HG03064 (cell line): Measurements from ENCODE around the gene FBN1.

Experiments
- ATAC-seq: cut with Tn5 transposase; IDR thresholded peaks from one replicate; pipeline ENCODE4 v1.9.1; 2021; ENCODE audit warnings: low read depth; ENCODE audit not compliant: unreplicated experiment

The FBN1 gene

GRCh38 chr15:48558226-48558625 lies 87.3 kb downstream of the FBN1 start:
- no peak for ATAC-seq

- ATAC-seq, result no peak
Measured at GRCh38 chr15:48557335-48557734, 88.2 kb downstream of the FBN1 start.

- no peak for ATAC-seq
Measured at GRCh38 chr15:48556159-48556897, 89.2 kb downstream of the FBN1 start.

- no peak for ATAC-seq
Measured at GRCh38 chr15:48555241-48555881, 90.1 kb downstream of the FBN1 start.

- no peak for ATAC-seq
Measured at GRCh38 chr15:48554112-48554511, 91.4 kb downstream of the FBN1 start.

GRCh38 chr15:48553559-48553958 lies 92.0 kb downstream of the FBN1 start:
- ATAC-seq, result no peak

- ATAC-seq, result no peak
Measured at GRCh38 chr15:48550822-48551525, 94.5 kb downstream of the FBN1 start.

GRCh38 chr15:48548455-48548854 lies 97.1 kb downstream of the FBN1 start:
- no peak for ATAC-seq

- ATAC-seq, result no peak
Measured at GRCh38 chr15:48547286-48547685, 98.2 kb downstream of the FBN1 start.

- no peak for ATAC-seq
Measured at GRCh38 chr15:48546296-48546695, 99.2 kb downstream of the FBN1 start.

GRCh38 chr15:48544778-48545177 lies 100.7 kb downstream of the FBN1 start:
- no peak for ATAC-seq

GRCh38 chr15:48541341-48542278 lies 103.9 kb downstream of the FBN1 start:
- peak; percentile 84 for ATAC-seq

GRCh38 chr15:48540756-48541155 lies 104.8 kb downstream of the FBN1 start:
- ATAC-seq, result no peak

- ATAC-seq, result no peak
Measured at GRCh38 chr15:48538941-48539340, 106.6 kb downstream of the FBN1 start.

- ATAC-seq, result no peak
Measured at GRCh38 chr15:48537271-48538113, 108.0 kb downstream of the FBN1 start.

- ATAC-seq, result no peak
Measured at GRCh38 chr15:48536681-48537091, 108.8 kb downstream of the FBN1 start.

- no peak for ATAC-seq
Measured at GRCh38 chr15:48533982-48534381, 111.5 kb downstream of the FBN1 start.

GRCh38 chr15:48532946-48533345 lies 112.6 kb downstream of the FBN1 start:
- ATAC-seq, result no peak

GRCh38 chr15:48530528-48530927 lies 115.0 kb downstream of the FBN1 start:
- ATAC-seq, result no peak

- no peak for ATAC-seq
Measured at GRCh38 chr15:48528921-48529320, 116.6 kb downstream of the FBN1 start.
